ENCODE data around the gene KRT79.

The KRT79 gene

GRCh38 chr12:52872644-52873389 lies 38.7 kb upstream of the KRT79 start:
- no peak overlapping the region for H3K4me3 ChIP-seq (ENCODE audit: low read length)
- H3K36me3 ChIP-seq (ENCODE audit: control insufficient read depth, low read depth, low read length): no peaks in the 10 kb centered on the region
- H3K27me3 ChIP-seq (ENCODE audit: control insufficient read depth, insufficient read depth, low read length): peaks cover 18% of the 10 kb centered on the region
- H3K9me3 ChIP-seq (ENCODE audit: control insufficient read depth, low read depth, low read length): no peaks in the 10 kb centered on the region
- H3K27ac ChIP-seq (ENCODE audit: low read length): no peak overlapping the region
- H3K9ac ChIP-seq (ENCODE audit: low read length): no peak overlapping the region
- H3K4me1 ChIP-seq (ENCODE audit: control insufficient read depth, low read depth, low read length): no peaks in the 10 kb centered on the region

DNA sequence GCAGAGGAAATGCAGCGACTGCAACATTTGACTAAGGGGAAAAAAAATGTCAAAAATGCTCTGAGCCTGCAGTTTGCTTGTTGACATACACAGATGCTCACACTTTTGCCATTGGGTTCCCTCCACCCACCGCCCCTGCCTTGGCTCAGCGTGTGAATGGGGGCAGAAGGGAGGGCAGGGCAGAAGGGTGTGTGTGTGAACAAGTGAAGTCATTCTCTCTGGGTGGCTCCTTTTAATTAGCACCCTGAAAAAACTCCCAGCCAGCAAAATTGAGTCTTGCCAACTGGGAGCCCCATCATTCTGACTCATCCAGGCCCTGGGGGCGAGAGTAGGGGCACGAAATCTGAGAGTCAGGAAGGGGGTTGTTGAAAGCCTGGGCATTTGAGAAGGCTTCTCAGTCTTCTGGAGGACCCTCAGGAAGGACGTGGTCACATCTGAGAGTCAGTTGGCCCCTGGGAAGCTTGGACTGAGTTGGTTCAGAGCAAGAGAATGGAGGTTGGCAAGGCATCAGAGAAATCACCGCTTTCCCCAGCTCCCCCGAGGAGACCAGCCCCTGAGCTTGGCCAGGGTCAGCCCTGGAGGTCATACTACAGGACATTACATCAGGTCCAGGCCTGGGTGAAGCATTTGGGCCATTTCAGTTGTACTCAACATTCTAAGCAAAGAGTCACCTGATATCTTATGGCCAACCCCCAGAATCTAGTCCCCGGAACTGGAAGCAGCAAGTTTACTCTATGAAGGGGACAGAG lies 37.4 kb upstream of the KRT79 start:
- no peak overlapping the region for H3K4me3 ChIP-seq (ENCODE audit: low read length)
- no peaks in the 10 kb centered on the region for H3K9me3 ChIP-seq (ENCODE audit: control insufficient read depth, low read depth, low read length)
- H3K27me3 ChIP-seq (ENCODE audit: control insufficient read depth, insufficient read depth, low read length): peaks cover 18% of the 10 kb centered on the region
- no peaks in the 10 kb centered on the region for H3K36me3 ChIP-seq (ENCODE audit: control insufficient read depth, low read depth, low read length)
- H3K9ac ChIP-seq (ENCODE audit: low read length): no peak overlapping the region
- H3K27ac ChIP-seq (ENCODE audit: low read length): no peak overlapping the region
- no peaks in the 10 kb centered on the region for H3K4me1 ChIP-seq (ENCODE audit: control insufficient read depth, low read depth, low read length)

GRCh38 chr12:52870361-52871290 lies 36.5 kb upstream of the KRT79 start:
- H3K9ac ChIP-seq (ENCODE audit: low read length): no peak overlapping the region
- H3K9me3 ChIP-seq (ENCODE audit: control insufficient read depth, low read depth, low read length): no peaks in the 10 kb centered on the region
- no peak overlapping the region for H3K4me3 ChIP-seq (ENCODE audit: low read length)
- H3K27ac ChIP-seq (ENCODE audit: low read length): no peak overlapping the region
- H3K27me3 ChIP-seq (ENCODE audit: control insufficient read depth, insufficient read depth, low read length): peaks cover 18% of the 10 kb centered on the region
- H3K4me1 ChIP-seq (ENCODE audit: control insufficient read depth, low read depth, low read length): no peaks in the 10 kb centered on the region
- H3K36me3 ChIP-seq (ENCODE audit: control insufficient read depth, low read depth, low read length): no peaks in the 10 kb centered on the region

DNA sequence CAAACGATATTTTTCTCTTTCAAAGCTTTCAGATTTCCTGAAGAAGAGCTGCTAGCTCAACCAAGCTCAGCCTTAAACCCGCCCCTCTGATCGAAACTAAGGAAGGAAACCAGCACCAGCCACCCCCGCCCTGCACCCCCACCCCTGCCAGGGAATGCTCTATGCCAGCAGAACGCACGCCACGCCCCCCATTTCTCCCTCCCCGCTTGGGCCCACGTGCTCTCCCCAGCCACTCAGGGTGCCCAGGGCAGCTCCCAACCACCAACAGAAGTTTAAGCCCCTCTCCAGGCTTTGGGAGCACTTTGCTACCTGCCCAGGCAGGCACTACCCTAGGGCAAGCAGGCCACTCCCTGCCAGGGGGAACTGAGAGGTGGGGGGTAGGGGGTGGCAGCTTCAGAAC lies 33.5 kb upstream of the KRT79 start:
- Histone ChIP-seq H3K27ac (ENCODE audit: low read length) (no peak overlapping the region), H3K4me1 (ENCODE audit: control insufficient read depth, low read depth, low read length) (no peaks in the 10 kb centered on the region), H3K27me3 (ENCODE audit: control insufficient read depth, insufficient read depth, low read length) (no peaks in the 10 kb centered on the region), H3K4me3 (ENCODE audit: low read length) (no peak overlapping the region), H3K9me3 (ENCODE audit: control insufficient read depth, low read depth, low read length) (no peaks in the 10 kb centered on the region), H3K36me3 (ENCODE audit: control insufficient read depth, low read depth, low read length) (no peaks in the 10 kb centered on the region), H3K9ac (ENCODE audit: low read length) (no peak overlapping the region)

DNA sequence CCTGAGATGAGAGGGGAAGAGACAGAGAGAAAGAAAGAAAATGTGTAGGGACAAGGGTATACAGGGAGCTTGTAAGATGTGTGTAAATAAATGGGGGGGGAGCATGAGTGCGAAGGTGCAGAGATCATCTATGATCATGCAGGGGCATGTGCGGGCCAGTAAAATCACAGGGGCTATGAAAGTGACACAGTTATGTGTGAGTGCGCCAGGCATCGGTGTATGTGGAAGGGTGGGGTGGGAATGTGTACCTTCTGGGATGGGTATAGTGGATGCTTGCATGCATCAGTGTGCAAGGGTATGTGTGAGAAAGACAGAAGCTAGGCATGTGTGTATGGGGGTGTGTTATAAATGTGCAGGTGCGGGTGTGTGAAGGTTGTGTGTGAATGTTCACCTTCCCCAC lies 33.0 kb upstream of the KRT79 start:
- no peaks in the 10 kb centered on the region for H3K36me3 ChIP-seq (ENCODE audit: control insufficient read depth, low read depth, low read length)
- H3K27me3 ChIP-seq (ENCODE audit: control insufficient read depth, insufficient read depth, low read length): no peaks in the 10 kb centered on the region
- H3K27ac ChIP-seq (ENCODE audit: low read length): no peak overlapping the region
- H3K9me3 ChIP-seq (ENCODE audit: control insufficient read depth, low read depth, low read length): no peaks in the 10 kb centered on the region
- no peak overlapping the region for H3K4me3 ChIP-seq (ENCODE audit: low read length)
- no peaks in the 10 kb centered on the region for H3K4me1 ChIP-seq (ENCODE audit: control insufficient read depth, low read depth, low read length)
- no peak overlapping the region for H3K9ac ChIP-seq (ENCODE audit: low read length)

DNA sequence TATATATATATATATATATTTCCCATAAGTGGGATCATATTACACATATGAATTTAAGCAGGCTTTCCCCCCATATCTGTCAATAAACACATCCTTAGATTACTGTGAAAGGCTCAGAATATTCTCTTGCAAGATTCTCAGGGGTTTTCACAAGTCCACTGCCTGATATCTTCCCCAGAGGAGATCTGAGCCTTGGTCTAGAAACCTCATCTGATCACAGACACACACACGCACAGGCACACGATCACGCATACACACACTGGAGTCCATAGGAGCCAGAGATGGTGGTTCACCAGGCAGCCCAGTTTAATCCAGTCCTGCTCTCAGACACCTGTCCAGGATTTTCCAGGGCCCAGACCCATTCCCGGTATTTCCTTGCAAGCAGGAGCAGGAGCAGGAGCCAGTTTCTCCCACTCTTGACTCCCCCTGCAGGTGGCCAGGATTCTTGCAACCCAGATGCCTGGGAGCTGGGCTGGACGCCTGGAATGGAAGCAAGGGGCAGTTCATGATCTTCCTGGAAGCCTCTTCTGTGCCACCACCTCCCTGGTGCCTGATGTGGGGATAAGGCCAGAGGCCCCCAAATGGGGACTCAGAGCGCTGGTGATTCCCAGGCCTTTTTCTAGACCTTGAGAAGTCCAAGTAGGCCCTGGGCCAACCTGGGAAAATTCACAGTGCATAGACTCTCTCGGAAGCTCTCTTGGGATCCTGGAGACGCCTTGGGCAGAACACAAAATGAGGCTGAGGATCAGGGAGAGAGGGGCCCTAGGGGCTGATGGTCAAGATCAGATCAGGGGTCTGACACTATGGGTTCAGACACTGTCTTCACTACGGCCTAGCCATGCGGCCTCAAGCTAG lies 31.2 kb upstream of the KRT79 start:
- no peaks in the 10 kb centered on the region for H3K36me3 ChIP-seq (ENCODE audit: control insufficient read depth, low read depth, low read length)
- no peaks in the 10 kb centered on the region for H3K27me3 ChIP-seq (ENCODE audit: control insufficient read depth, insufficient read depth, low read length)
- no peak overlapping the region for H3K9ac ChIP-seq (ENCODE audit: low read length)
- H3K27ac ChIP-seq (ENCODE audit: low read length): no peak overlapping the region
- H3K4me1 ChIP-seq (ENCODE audit: control insufficient read depth, low read depth, low read length): no peaks in the 10 kb centered on the region
- H3K4me3 ChIP-seq (ENCODE audit: low read length): no peak overlapping the region
- no peaks in the 10 kb centered on the region for H3K9me3 ChIP-seq (ENCODE audit: control insufficient read depth, low read depth, low read length)

DNA sequence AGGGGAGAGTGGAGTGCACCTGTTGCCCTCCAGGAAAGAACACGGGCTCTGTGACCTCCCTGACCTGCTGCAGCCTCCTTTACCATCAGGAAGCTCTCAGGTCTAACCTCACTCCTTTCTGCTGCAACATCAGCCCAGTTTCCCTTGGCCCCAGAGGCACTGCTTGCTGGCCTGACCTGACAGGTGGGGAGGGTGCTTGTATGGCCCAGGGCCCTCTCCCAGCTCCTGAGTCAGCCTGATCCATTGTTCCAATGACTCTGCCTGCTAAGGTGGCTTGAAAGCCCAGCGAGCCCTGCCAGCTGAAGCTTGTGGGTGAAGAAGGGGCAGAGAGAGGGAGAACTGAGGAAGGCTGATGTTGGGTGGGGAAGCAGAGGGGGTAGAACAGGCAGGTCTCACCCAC lies 27.9 kb upstream of the KRT79 start:
- no peaks in the 10 kb centered on the region for H3K27me3 ChIP-seq (ENCODE audit: control insufficient read depth, insufficient read depth, low read length)
- H3K27ac ChIP-seq (ENCODE audit: low read length): no peak overlapping the region
- H3K9ac ChIP-seq (ENCODE audit: low read length): no peak overlapping the region
- H3K9me3 ChIP-seq (ENCODE audit: control insufficient read depth, low read depth, low read length): no peaks in the 10 kb centered on the region
- H3K36me3 ChIP-seq (ENCODE audit: control insufficient read depth, low read depth, low read length): no peaks in the 10 kb centered on the region
- no peak overlapping the region for H3K4me3 ChIP-seq (ENCODE audit: low read length)
- H3K4me1 ChIP-seq (ENCODE audit: control insufficient read depth, low read depth, low read length): no peaks in the 10 kb centered on the region

DNA sequence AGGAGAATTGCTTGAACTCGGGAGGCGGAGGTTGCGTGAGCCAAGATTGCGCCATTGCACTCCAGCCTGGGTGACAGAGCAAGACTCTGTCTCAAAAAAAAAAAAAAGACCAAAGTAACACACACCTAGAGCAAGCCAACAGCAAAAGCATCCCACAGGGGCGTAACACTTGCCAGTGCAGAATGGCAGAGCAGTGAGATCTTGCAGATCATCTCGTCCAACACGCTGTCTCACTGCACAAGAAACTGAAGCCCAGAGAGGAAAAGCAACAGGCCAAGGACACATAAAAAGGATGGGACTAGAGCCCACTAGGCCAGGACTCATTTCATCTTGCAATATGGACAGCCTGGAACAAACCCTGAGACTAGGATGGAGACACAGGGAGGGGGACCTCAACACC lies 27.4 kb upstream of the KRT79 start:
- H3K9me3 ChIP-seq (ENCODE audit: control insufficient read depth, low read depth, low read length): no peaks in the 10 kb centered on the region
- no peak overlapping the region for H3K4me3 ChIP-seq (ENCODE audit: low read length)
- H3K36me3 ChIP-seq (ENCODE audit: control insufficient read depth, low read depth, low read length): no peaks in the 10 kb centered on the region
- no peak overlapping the region for H3K27ac ChIP-seq (ENCODE audit: low read length)
- no peak overlapping the region for H3K9ac ChIP-seq (ENCODE audit: low read length)
- H3K4me1 ChIP-seq (ENCODE audit: control insufficient read depth, low read depth, low read length): no peaks in the 10 kb centered on the region
- H3K27me3 ChIP-seq (ENCODE audit: control insufficient read depth, insufficient read depth, low read length): no peaks in the 10 kb centered on the region

GRCh38 chr12:52860102-52860823 lies 26.2 kb upstream of the KRT79 start:
- Histone ChIP-seq H3K4me1 (ENCODE audit: control insufficient read depth, low read depth, low read length) (no peaks in the 10 kb centered on the region), H3K27me3 (ENCODE audit: control insufficient read depth, insufficient read depth, low read length) (no peaks in the 10 kb centered on the region), H3K9ac (ENCODE audit: low read length) (no peak overlapping the region), H3K9me3 (ENCODE audit: control insufficient read depth, low read depth, low read length) (no peaks in the 10 kb centered on the region), H3K36me3 (ENCODE audit: control insufficient read depth, low read depth, low read length) (no peaks in the 10 kb centered on the region), H3K4me3 (ENCODE audit: low read length) (no peak overlapping the region), H3K27ac (ENCODE audit: low read length) (no peak overlapping the region)

- no peak overlapping the region for H3K27ac ChIP-seq (ENCODE audit: low read length)
- H3K4me3 ChIP-seq (ENCODE audit: low read length): no peak overlapping the region
- no peaks in the 10 kb centered on the region for H3K9me3 ChIP-seq (ENCODE audit: control insufficient read depth, low read depth, low read length)
- H3K27me3 ChIP-seq (ENCODE audit: control insufficient read depth, insufficient read depth, low read length): no peaks in the 10 kb centered on the region
- H3K9ac ChIP-seq (ENCODE audit: low read length): no peak overlapping the region
- H3K36me3 ChIP-seq (ENCODE audit: control insufficient read depth, low read depth, low read length): no peaks in the 10 kb centered on the region
- no peaks in the 10 kb centered on the region for H3K4me1 ChIP-seq (ENCODE audit: control insufficient read depth, low read depth, low read length)
These were observed 23.4 kb upstream of the KRT79 start for GRCh38 chr12:52857500-52857899.

Measured in iPS-18a (cell line).